GM13976 (cell line): ENCODE data around the gene DHRSX.

Experiments used
- DNase-seq: peaks from one replicate; pipeline ENCODE4 v3.0.0; 2012; ENCODE audit warnings: low spot score
- CTCF ChIP-seq: IDR thresholded peaks from 2 replicates; pipeline ENCODE4 v1.5.1; 2012; ENCODE audit warnings: borderline replicate concordance, mild to moderate bottlenecking; ENCODE audit not compliant: insufficient read depth; ENCODE audit errors: extremely low read depth, missing control alignments, control extremely low read depth
- in situ Hi-C: fragments of 300-500 bp; cut with MboI; formaldehyde crosslinking; loops from one replicate; pipeline ENCODE4 v1.12.0; 2022; ENCODE audit warnings: low sequenced_read_pairs, mixed read lengths, inconsistent platforms; ENCODE audit not compliant: unreplicated experiment

The DHRSX gene

DNA sequence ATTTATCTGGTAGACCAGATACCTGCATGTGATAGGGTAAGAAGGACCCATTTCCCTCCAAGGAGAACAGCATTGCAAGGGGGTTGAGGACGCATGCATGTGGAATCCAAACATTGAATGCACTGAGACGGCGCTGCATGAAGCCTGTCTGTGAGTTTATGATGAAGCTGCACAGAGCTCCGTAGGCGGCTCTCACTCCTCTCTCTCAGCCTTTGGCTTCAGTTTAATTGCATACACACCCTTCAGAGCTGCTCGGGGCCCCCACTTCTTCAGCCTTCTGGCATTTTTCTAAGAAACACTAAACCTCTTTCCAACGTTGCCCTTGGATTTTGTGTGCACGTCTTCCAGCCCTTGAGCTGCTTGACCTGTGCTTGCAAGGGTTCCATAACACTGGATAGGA lies 176.6 kb downstream of the DHRSX start:
- in situ Hi-C loops, result no loop called here
- no peak for DNase-seq
- no peak for TF ChIP-seq CTCF

- in situ Hi-C loops, result no loop called here
- no peak for TF ChIP-seq CTCF
- DNase-seq, result no peak
Measured at GRCh38 chrX:2321411-2321810, 179.4 kb downstream of the DHRSX start.

DNA sequence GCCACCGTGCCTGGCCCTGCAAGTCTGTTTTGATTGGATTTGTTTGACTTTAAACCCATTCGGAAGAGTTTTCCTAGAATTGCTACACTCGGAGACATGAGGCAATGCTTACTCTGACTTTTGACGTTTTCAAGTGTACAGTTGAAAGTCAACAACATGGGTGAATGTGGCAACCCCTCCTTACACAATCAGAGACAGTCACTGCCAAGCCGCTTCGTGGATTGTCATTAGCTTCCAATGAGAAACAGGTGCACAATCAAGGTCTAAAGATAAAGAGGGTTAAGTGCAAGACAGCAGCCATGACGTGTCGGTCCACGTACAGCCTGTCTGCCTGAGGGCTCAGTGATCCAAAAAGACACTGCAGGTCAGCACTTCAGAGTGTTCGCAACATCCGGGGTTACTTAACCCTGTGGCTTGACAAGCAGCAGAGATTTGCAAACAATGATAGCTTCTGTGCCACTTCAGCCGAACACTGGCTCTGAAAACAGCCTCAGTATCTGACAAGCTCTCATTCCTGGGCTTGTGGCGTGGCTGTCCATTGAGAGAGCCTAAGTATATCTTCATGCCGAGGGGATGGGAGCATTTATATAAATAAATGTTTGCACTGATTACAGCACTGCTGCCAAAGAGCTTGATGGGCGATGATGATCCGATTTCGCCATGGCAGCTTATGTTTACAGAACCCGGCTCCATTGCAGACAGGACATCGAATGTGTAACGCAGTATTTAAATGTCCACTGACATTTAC lies 180.0 kb downstream of the DHRSX start:
- TF ChIP-seq CTCF, result no peak
- in situ Hi-C loops, result no loop called here
- no peak for DNase-seq

DNA sequence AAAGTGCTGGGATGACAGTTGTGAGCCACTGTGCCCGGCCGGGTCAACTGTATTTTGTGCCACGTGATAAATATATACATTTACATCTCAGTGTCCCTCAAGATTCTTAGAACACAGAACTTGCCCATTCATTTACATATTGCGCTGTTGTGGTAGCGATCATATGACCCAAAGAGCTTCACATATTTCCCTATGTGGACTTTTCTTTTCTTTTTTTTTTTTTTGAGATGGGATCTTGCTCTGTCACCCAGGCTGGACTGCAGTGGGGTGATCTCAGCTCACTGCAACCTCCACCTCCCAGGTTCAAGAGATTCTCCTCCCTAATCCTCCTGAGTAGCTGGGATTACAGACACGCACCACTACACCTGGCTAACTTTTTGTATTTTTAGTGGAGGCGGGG lies 180.7 kb downstream of the DHRSX start:
- in situ Hi-C loops, result no loop called here
- no peak for DNase-seq
- no peak for TF ChIP-seq CTCF

GRCh38 chrX:2318371-2318770 lies 182.4 kb downstream of the DHRSX start:
- no peak for TF ChIP-seq CTCF
- in situ Hi-C loops, result no loop called here

DNA sequence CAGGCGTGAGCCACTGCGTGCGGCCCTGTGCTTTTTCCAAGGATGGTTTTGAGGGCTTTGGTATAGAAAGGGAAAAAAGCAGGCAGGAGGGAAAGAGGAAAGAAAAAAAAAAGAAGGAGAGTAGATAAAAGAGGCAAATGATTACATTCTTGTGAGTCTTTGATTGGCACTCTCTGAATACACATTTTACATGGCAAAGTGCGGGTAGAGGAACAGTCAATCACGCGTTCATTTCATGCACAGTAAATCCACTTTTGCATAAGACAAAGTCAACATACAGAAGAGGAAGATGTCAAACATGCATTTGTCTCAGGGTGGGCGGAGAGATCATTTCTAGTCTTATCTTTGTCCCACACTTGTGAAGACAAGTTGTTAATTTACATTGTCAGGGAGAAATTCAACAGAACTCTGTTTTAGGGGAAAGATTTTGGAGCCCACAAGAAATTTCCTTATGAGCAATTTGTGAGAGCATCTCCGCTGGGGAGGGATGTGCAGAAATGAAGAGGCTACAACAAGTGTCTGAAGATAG lies 183.2 kb downstream of the DHRSX start:
- in situ Hi-C loops, result no loop called here
- TF ChIP-seq CTCF, result no peak
- no peak for DNase-seq

More at GRCh38 chrX:2318371-2318770, 182.4 kb downstream of the DHRSX start:
- no peak for DNase-seq
